Suprapubic skin (tissue), 3 donors: ENCODE measurements around the gene FILIP1L.

Experiments used
- CTCF ChIP-seq, 2 donors: fragments of 200-600 bp in 1 of 2; fragments of 450-650 bp in 1 of 2; sonication (generic) in 1 of 2; IDR thresholded peaks; one replicate each; pipeline ENCODE4 v1.5.1; 2016 to 2019; ENCODE audit warnings: antibody characterized with exemption in 2 of 2, mild to moderate bottlenecking in 1 of 2, moderate library complexity in 1 of 2
- EP300 ChIP-seq: sonication (generic); formaldehyde crosslinking; IDR thresholded peaks from one replicate; pipeline ENCODE4 v1.6.1; 2017; ENCODE audit warnings: antibody characterized with exemption
- POLR2A ChIP-seq, 2 donors: fragments of 450-650 bp; IDR thresholded peaks; one replicate each; pipeline ENCODE4 v1.6.1; 2017; ENCODE audit warnings: antibody characterized with exemption in 2 of 2, mild to moderate bottlenecking in 2 of 2, moderate library complexity in 2 of 2

- TF ChIP-seq CTCF (IDR thresholded peaks at IDR 0.05) (no peak), POLR2A (IDR thresholded peaks at IDR 0.05) (no peak), EP300 (no peak)
Measured at GRCh38 chr3:99869621-99870020, 244.7 kb downstream of the FILIP1L start.
